GM18526 (cell line): ENCODE measurements around the gene ADM2.

Source experiments
- POLR2A ChIP-seq: IDR thresholded peaks from 3 replicates; pipeline ENCODE4 v1.6.1; 2011; ENCODE audit not compliant: insufficient read length; ENCODE audit errors: extremely low read depth

The ADM2 gene

DNA sequence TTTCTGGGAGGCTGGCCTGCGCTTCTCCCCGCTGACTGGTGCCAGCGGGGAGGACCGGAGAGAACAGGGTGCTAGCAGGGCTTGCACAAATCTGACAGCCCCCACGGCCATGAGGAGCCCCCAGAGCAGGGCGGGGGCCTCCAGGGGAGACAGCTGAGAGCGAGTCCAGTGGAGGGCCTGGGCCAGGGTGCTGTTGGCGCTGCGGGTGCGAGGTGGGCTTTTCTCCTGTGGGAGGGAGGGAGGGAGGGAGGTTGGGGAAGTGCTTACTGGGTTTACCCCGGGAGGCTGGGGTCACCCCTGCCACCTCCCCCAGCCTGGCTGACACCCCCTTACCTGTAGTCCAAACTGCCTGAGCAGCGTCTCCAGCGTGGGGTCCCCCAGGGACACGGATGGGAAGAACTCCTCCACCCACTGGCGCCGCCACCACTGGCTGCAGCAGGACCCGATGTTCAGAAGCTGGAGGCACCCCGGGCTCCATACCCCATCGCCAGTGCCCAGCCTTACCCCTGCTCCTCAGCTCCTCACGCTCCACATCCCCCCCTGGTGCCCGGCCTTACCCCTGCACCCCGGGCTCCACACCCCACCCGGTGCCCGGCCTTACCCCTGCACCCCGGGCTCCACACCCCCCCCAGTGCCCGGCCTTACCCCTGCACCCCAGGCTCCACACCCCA lies 22.3 kb downstream of the ADM2 start:
- TF ChIP-seq POLR2A: no peak

DNA sequence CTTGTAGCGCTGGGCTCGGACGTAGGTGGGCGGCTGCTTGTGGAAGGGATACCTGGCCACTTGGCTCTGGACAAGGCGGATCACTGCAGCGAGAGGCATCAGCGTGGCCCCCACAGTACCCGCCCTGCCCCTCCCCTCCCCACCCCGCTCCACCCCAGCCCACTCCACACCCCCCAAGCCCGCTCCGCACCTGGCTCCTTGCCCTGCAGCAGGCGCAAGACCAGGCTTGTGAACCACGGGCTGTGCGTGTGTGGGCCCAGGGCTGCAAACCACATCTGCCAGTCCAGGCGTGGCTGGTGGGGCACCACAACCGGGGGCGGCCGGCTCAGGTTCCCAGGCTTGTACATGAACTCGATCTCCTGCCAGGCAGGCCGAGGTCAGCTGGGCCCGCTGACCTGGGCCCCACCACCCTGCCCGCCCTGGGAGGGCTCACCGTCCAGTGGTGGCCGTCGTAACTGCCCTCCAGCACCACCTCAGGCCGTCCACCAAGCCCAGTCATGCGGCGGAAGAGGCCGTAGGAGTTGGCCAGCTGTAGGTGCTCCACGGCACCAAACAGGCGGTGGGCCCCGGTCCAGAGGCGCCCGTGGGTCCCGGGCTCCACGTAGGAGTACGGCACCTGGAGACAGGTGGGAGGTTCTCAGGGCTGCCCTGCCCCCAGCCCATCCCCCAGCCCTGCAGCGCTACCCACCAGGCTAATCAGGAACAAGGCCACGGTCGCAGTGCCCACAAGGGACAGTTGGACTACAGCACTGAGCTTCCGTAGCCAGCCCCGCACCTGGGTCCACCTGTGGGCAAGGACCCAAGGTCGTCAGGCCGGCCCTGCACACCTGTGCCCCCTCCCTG lies 23.2 kb downstream of the ADM2 start:
- TF ChIP-seq POLR2A: no peak

DNA sequence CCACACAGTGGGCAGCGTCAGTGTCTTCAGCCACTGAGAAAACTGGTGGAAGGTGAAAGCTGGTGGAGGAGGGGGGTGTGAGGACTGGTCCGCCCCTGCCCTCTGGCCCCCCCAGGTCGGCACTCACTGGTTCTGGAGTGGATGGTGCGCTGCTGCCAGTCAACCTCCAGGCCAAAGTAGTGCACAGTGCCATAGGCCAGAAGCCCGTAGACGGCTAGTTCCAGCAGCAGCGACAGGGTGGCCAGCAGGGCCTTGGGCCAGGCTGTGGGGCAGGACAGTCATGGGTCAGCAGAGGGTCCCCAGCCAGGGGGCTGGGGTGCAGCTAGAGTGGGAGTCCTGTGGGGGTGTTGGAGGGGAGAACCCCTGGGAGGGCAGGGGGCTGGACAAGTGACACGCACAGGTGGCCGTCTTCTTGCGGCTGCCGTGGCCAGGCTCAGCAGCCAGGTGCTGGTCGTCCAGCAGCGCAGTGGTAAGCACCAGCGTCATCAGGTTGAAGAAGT lies 24.0 kb downstream of the ADM2 start:
- TF ChIP-seq POLR2A: no peak

DNA sequence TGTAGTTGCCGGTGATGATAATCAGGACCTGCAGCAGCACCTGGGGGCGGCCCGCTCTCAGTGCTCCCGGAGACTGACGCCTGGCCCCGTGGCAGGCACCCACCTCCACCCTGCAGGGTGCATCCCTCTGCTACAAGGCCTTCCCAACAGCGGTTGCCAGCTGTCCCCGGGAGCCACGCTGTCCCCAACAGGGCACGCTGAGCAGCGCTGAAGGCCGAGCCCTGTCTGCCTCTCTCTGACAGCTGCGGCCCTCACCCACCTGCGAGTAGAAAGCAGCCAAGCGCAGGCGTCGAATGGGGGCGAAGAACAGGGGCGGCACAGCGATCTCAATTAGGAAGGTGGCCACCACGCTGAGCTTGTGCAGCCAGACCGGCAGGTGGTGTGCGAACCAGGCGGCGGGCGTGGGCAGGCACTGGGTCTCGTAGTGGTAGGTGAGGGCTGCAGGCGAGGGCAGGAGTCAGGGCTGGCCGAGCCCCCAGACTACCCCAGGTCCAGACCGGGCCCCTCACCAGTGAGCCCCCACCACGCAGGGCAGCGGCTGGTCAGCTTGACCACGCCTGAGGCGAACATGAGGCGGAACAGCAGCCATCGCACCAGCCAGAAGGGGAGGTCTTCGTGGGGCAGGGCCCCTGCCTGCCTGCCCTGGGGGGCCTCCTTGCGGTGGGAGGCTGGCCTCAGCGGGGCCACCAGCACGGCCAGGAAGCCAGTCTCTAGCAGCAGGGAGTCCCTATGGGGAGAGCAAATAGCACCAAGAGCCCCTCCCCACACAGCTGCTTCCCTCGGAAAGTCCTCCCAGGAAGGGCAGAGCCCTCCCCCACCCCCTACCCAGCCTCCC lies 24.6 kb downstream of the ADM2 start:
- no peak for TF ChIP-seq POLR2A

DNA sequence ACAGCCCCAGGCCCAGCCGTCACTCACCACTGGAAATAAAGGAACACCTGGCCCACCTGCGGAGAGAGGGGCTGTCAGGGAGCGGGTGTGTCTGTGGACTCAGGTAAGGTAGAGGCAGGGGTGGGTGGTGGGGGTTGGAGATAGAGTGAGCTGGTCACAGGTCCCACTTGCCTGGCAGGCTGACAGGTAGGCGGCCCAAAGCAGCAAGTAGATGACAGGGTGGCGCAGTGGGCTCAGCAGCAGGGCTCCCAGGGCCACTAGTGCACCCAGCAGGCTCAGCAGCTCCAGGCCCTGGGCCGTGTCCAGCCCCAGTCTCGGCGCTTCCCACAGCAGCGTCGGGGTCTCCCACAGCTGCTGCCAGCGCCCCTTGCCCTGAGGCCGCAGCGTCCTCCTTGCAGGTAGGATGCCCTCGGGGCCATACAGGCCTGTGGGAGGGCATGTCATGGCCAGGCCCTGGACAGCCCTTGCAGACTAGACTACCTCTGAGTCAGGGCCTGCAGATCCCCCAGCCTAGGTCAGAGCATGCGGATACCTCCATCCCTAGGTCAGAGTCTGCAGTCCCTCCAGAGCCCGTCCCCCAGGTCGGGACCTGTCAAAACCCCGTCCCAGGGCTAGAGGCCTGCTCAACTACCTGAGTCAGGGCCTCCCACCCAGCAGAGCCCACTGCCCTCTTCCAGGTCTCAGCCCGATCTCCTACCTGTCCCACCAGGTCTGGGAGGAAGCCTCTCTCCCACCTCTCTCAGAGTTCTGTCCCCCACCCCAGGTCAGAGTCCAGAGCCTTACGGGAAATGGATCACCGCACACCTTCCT lies 25.5 kb downstream of the ADM2 start:
- no peak for TF ChIP-seq POLR2A

DNA sequence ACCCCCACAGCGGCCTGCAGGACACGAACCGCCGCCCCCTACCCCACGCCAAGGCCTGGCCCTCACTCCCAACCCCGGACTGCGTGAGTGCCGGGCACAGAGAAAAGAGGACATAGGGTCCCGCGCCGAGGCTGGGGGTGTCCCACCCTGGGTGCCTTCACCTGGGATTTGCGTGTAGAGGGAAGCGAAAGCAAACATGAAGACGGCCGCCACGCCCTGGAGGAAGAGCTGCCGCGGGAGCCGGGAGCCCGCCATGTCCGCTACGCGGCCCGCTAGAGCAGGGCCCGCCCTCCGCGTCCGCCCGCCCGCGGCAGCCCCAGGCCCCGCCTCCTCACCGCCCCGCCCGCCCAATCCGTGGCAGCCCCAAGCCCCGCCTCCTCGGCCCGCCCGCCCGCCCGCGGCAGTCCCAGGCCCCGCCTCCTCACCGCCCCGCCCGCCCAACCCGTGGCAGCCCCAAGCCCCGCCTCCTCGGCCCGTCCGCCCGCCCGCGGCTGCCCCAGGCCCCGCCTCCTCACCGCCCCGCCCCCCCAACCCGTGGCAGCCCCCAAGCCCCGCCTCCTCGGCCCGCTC lies 26.2 kb downstream of the ADM2 start, which contains the start of gene LMF2:
Gene LMF2 (minus strand): TSS at position 282 of the 570 bp plus-strand sequence. CDS start 27 bp downstream, at position 255.
- TF ChIP-seq POLR2A: peak; percentile 76

DNA sequence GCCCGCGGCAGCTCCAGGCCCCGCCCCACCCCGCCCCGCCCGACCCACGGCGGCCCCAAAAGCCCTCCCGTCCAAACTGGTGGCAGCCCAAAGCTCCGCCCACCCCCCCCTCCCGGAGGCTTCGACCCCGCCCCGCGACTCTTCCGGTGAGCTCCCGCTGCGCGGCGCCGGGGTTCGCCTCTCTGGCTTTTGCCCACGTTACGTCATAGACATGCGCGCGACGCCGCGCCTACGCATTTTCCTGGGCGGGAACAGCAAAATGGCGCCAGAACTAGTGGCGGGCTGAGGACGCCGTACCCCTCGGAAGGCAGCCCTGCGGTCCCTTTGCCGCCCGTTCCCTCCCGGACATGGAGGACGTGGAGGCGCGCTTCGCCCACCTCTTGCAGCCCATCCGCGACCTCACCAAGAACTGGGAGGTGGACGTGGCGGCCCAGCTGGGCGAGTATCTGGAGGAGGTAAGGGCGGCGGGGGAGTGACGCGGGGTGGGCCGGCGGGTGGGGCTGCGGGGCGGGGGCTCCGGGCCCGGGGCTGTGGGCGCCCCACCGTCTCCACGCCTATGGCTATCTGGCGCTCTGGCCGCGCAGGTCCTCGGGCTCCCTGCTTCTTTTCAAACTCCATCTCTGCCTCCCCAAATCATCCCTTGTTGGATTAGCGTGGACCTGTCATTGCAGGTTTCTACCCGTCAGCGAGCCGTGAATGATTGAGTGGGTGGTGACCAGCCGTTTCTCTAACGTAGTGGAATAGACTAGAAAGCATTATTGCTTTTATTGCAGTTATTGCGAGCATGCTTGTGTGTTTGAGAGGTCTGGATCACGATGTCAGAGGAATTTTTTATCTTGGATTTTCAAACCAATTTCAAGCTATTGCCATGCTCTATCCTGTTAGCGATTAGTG lies 26.9 kb downstream of the ADM2 start, which contains the start of gene NCAPH2:
Gene NCAPH2 (plus strand): TSS at position 234 of the 894 bp plus-strand sequence. CDS start 114 bp downstream, at position 348.
- peak; percentile 83 for TF ChIP-seq POLR2A

DNA sequence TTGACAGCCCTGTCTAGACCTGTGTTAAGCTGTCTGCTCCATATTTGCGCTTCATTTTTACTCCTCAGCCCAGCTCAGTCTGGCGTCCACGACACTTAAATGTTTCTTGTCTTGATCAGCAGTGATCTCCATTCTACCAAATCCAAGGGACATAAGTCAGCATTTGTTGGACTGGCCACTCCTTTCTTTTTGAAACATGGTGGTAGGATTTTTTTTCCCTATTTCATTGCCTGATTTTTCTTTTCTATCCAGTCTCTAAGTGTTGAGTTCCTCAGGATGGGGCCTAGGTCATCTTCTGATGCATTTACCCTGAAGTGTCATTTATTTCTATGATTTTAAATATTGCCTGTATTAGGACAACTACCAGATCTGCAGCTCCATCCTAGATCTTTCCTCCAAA lies 27.6 kb downstream of the ADM2 start:
- no peak for TF ChIP-seq POLR2A

DNA sequence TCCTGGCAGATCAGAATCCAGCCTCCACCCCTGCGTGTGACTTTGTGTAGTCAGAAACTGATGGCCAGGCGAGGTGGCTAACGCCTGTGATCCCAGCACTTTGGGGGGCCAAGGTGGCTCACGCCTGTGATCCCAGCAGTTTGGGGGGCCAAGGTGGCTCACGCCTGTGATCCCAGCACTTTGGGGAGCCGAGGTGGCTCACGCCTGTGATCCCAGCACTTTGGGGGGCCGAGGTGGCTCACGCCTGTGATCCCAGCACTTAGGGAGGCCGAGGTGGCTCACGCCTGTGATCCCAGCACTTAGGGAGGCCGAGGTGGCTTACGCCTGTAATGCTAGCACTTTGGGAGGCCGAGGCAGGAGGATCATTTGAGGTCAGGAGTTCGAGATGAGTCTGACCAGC lies 31.8 kb downstream of the ADM2 start:
- no peak for TF ChIP-seq POLR2A

DNA sequence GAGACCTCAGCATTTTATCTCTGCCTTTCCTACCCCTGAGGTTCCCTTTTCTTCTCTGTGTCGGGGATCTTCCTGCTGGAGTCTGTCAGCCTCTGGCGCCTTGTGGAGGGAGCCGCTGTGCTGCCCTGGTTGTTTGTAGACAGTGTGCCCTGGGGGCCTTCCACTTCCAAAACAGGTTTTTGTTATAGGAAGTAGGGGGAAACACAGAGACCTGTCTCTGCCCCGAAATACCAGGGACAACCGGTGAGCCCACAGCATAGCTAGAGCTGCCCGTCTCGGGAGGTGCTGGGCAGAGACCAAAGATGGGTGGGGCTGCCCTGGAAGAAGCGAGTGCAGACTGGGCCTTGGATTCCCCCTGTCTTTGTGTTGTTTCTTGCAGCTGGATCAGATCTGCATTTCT lies 34.7 kb downstream of the ADM2 start:
- TF ChIP-seq POLR2A: no peak

DNA sequence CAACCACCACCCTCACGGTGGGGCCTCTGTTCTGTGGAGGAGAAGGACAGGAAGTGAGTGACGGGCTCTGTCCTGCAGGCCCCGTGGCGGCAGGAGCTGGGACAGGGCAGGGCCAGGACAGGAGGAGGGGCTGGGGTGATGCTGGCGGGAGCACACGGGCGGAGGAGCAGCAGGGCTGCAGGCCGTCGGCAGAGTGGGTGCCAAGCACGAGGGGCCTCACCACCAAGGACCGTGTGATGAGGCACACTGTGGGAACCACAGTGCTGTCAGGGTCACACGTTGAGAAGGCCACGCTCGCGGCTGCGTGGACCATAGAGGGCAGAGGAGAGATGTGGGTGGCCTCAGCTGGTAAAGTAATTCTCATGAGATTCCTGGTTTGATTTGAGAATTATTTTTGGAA lies 35.5 kb downstream of the ADM2 start:
- no peak for TF ChIP-seq POLR2A

DNA sequence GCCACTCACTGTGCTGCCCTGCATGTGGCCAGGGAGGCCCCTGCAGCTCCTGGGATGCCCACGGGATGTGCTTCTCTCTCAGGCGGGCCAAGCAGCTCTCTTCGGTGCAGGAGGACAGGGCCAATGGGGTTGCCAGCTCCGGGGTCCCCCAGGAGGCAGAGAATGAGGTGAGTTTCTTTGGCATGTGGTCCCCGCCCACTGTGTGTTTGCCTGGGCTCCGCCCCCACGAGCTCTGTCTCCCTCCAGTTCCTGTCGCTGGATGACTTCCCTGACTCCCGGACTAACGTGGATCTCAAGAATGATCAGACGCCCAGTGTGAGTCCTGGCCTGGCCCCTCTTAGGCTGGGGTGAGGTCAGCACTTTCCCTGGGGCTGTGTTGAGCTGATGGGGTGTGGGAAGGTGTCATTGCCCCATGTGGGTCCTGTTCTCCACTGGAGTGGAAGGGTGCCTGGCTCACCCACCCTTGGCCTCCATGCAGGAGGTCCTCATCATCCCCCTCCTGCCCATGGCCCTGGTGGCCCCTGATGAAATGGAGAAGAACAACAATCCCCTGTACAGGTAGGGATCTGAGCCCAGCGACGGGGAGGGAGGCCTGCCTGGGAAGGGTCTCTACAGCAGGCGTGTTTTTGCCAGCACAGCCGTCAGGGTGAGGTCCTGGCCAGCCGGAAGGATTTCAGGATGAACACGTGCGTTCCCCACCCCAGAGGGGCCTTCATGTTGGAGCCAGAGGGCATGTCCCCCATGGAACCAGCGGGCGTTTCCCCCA lies 36.3 kb downstream of the ADM2 start:
- TF ChIP-seq POLR2A: no peak
